Endothelial cell of umbilical vein (primary cell): ENCODE results near the gene FIZ1. TPM values are rescaled to one million over a fixed set of nuclear protein-coding genes. Genes with fewer than 3 reads are reported as not detected.

ENCODE experiments used
- BruUV-seq: library from RNA; stranded (reverse); fragments of 400-500 nt; replicated peaks from 2 replicates; lab custom pipeline; 2021; lab: Mats Ljungman, UMichigan
- CTCF ChIA-PET: fragments of 300-600, 350-600 bp; sonication (Branson Sonifier 250); formaldehyde crosslinking; loops from one replicate; lab custom pipeline; 2021; ENCODE audit warnings: antibody characterized with exemption, inconsistent platforms; lab: Charles Lee
- POLR2A ChIA-PET: fragments of 300-600, 350-600 bp; sonication (Branson Sonifier 250); formaldehyde crosslinking; loops from one replicate; lab custom pipeline; 2021; ENCODE audit warnings: antibody characterized with exemption, inconsistent platforms; lab: Charles Lee
- DNase-seq: peaks from one replicate; pipeline ENCODE4 v3.0.0-alpha.2; 2011; ENCODE audit warnings: low read depth, low spot score
- FAIRE-seq: peaks from 2 replicates; lab custom pipeline; 2011; peaks lifted over from hg19 to GRCh38; lab: Jason Lieb, UNC
- H2AFZ ChIP-seq: 2 replicates; pipeline ENCODE4 v1.6.0; 2012; ENCODE audit warnings: low read depth, low read length, control low read depth, inconsistent platforms
- H3K27ac ChIP-seq: 2 replicates; pipeline ENCODE4 v1.5.1; 2011; ENCODE audit warnings: low read depth, mild to moderate bottlenecking, control low read depth, low read length, moderate library complexity; ENCODE audit not compliant: insufficient read depth
- H3K27me3 ChIP-seq, 2 experiments: 2 replicates each; pipeline versions ENCODE4 v1.6.0 to v1.6.1; 2011; ENCODE audit warnings: low read length in 2 of 2, mixed read lengths in 1 of 2; ENCODE audit not compliant: control insufficient read depth in 2 of 2, insufficient read depth in 2 of 2
- H3K36me3 ChIP-seq, 2 experiments: 2 replicates in 1 of 2; 3 replicates in 1 of 2; pipeline ENCODE4 v1.5.1; 2011; ENCODE audit warnings: low read length in 2 of 2, mild to moderate bottlenecking in 1 of 2, moderate library complexity in 1 of 2; ENCODE audit not compliant: control insufficient read depth in 2 of 2, insufficient read depth in 2 of 2; ENCODE audit errors: extremely low read depth in 1 of 2
- H3K4me1 ChIP-seq: 3 replicates; pipeline ENCODE4 v1.5.1; 2011; ENCODE audit warnings: mild to moderate bottlenecking, low read length; ENCODE audit not compliant: control insufficient read depth, insufficient read depth; ENCODE audit errors: extremely low read depth
- H3K4me2 ChIP-seq: 2 replicates; pipeline ENCODE4 v1.6.1; 2011; ENCODE audit warnings: low read length, control low read depth, mixed read lengths; ENCODE audit not compliant: insufficient read depth
- H3K4me3 ChIP-seq, 3 experiments: fragments of 200-600 bp in 1 of 3; sonication (generic), shearing (Covaris generic) in 1 of 3; replicated peaks in 1 of 3; 2 replicates each; pipeline ENCODE4 v1.5.1; 2011 to 2016; ENCODE audit warnings: control low read depth in 3 of 3, low read length in 3 of 3, mild to moderate bottlenecking in 2 of 3, inconsistent platforms in 1 of 3, low read depth in 1 of 3, moderate library complexity in 1 of 3; ENCODE audit not compliant: insufficient read depth in 1 of 3
- H3K79me2 ChIP-seq: 2 replicates; pipeline ENCODE4 v1.6.0; 2012; ENCODE audit warnings: low read length, inconsistent platforms; ENCODE audit not compliant: control insufficient read depth, insufficient read depth
- H3K9ac ChIP-seq: replicated peaks from 2 replicates; pipeline ENCODE3; 2011; ENCODE audit warnings: low read length, control low read depth; ENCODE audit not compliant: insufficient read depth; ENCODE audit errors: extremely low read depth
- H3K9me1 ChIP-seq: replicated peaks from 3 replicates; pipeline ENCODE4 v1.6.0; 2011; ENCODE audit warnings: mild to moderate bottlenecking, low read length; ENCODE audit not compliant: control insufficient read depth, insufficient read depth; ENCODE audit errors: extremely low read depth
- H3K9me3 ChIP-seq: replicated peaks from 2 replicates; pipeline ENCODE4 v1.5.1; 2012; ENCODE audit warnings: low read length, inconsistent platforms; ENCODE audit not compliant: control insufficient read depth, insufficient read depth
- H4K20me1 ChIP-seq: replicated peaks from 2 replicates; pipeline ENCODE3; 2011; ENCODE audit warnings: mild to moderate bottlenecking, low read length; ENCODE audit not compliant: control insufficient read depth, insufficient read depth; ENCODE audit errors: extremely low read depth
- FOS ChIP-seq: IDR thresholded peaks from 2 replicates; pipeline ENCODE4 v1.6.1; 2011; ENCODE audit warnings: mild to moderate bottlenecking, low read length, moderate library complexity, borderline replicate concordance; ENCODE audit not compliant: insufficient read depth
- GATA2 ChIP-seq: IDR thresholded peaks from 2 replicates; pipeline ENCODE4 v1.7.0; 2011; ENCODE audit warnings: low read depth, mild to moderate bottlenecking, moderate library complexity, mixed read lengths, low read length; ENCODE audit not compliant: insufficient read length, insufficient read depth
- JUN ChIP-seq: IDR thresholded peaks from 2 replicates; pipeline ENCODE4 v1.6.1; 2011; ENCODE audit warnings: borderline replicate concordance, low read depth; ENCODE audit not compliant: insufficient read length, insufficient read depth
- MYC ChIP-seq: IDR thresholded peaks from one replicate; pipeline ENCODE4 v1.6.1; 2011; ENCODE audit warnings: mild to moderate bottlenecking, low read depth, low read length
- POLR2AphosphoS5 ChIP-seq: IDR thresholded peaks from 2 replicates; pipeline ENCODE4 v1.6.1; 2012; ENCODE audit warnings: low read depth, mild to moderate bottlenecking, control low read depth, low read length, moderate library complexity; ENCODE audit not compliant: insufficient read depth
- dilution Hi-C: fragments of 300-500 bp; cut with MboI; formaldehyde crosslinking; loops from one replicate; pipeline ENCODE4 v1.15.0; 2019; ENCODE audit warnings: low sequenced_read_pairs; ENCODE audit not compliant: extremely low pct_ligation_motif_present
- intact Hi-C: fragments of 100-400 bp; cut with micrococcal nuclease; formaldehyde crosslinking; loops from one replicate; pipeline ENCODE4 v1.10.0; 2022
- polyA plus RNA-seq, 4 experiments: library from polyadenylated mRNA; depleted of rRNA in 3 of 4; stranded (reverse) in 3 of 4; unstranded in 1 of 4; fragments of >200 nt; gene quantifications; 2 replicates each; pipeline versions ENCODE4 v1.2.1 to v1.2.3, GENCODE V29; 2011 to 2012; ENCODE audit warnings: missing spikeins in 1 of 4
- total RNA-seq: library from RNA; stranded (reverse); gene quantifications from 2 replicates; pipeline ENCODE4 v1.2.3, GENCODE V29; 2021
- TF ChIP-seq, protein P1 (sequence below): IDR thresholded peaks from 2 replicates; pipeline ENCODE4 v1.6.1; 2011; ENCODE audit not compliant: insufficient read depth, insufficient read length
- TF ChIP-seq, protein P2 (sequence below), 2 donors: IDR thresholded peaks; 1 replicate in 1 of 2; 2 replicates in 1 of 2; pipeline ENCODE4 v1.5.1; 2011; ENCODE audit warnings: low read length in 2 of 2, mild to moderate bottlenecking in 2 of 2, moderate library complexity in 2 of 2, control low read depth in 1 of 2, inconsistent platforms in 1 of 2, low read depth in 1 of 2; ENCODE audit not compliant: insufficient read depth in 1 of 2; ENCODE audit errors: extremely low read depth in 1 of 2

The FIZ1 gene
- total and polyA plus RNA-seq, 2 donors (not counting 3 experiments of a cell fraction or from before 2014, with no cell fraction given): 6.6 to 15.6 TPM

DNA sequence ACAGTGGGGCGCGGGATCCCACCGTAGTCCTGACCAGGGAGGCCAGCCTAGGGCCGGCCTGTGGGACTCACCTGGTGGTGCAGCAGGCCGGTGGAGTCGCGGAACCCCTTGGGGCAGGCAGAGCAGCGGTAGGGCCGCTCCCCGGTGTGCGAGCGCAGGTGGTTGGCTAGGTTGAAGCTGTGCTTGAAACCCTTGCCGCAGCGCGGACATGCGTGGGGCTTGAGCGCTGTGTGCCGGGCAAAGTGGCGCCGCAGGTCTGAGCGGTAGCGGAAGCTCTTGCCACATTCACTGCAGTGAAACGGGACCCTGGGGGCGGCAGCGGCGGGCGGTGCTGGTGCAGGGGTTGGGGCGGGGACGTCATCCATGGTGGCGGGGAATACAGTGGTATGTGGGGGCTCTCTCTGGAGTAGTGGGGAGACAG lies 1.8 kb downstream of the FIZ1 start:
- intact Hi-C loops: no loop called here
- dilution Hi-C loops: no loop called here
- Histone ChIP-seq H3K79me2 (peaks cover 2% of the 10 kb centered on the region), H3K9ac (no peak overlapping the region), H3K9me3 (no peaks in the 10 kb centered on the region), H3K27ac (no peak overlapping the region), H2AFZ (no peak overlapping the region), H3K4me1 (peaks cover 8% of the 10 kb centered on the region), H3K36me3 (peaks cover 3 to 14% of the 10 kb centered on the region in 2 experiments), H3K9me1 (no peaks in the 10 kb centered on the region), H3K4me2 (no peak overlapping the region), H4K20me1 (no peaks in the 10 kb centered on the region), H3K27me3 (no peaks in the 10 kb centered on the region), H3K4me3 (no peak overlapping the region)
- no peak for TF ChIP-seq MYC
- no peak for TF ChIP-seq POLR2AphosphoS5
- TF ChIP-seq GATA2: no peak
- TF ChIP-seq, protein P1, sequence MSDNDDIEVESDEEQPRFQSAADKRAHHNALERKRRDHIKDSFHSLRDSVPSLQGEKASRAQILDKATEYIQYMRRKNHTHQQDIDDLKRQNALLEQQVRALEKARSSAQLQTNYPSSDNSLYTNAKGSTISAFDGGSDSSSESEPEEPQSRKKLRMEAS: no peak
- TF ChIP-seq, protein P2, sequence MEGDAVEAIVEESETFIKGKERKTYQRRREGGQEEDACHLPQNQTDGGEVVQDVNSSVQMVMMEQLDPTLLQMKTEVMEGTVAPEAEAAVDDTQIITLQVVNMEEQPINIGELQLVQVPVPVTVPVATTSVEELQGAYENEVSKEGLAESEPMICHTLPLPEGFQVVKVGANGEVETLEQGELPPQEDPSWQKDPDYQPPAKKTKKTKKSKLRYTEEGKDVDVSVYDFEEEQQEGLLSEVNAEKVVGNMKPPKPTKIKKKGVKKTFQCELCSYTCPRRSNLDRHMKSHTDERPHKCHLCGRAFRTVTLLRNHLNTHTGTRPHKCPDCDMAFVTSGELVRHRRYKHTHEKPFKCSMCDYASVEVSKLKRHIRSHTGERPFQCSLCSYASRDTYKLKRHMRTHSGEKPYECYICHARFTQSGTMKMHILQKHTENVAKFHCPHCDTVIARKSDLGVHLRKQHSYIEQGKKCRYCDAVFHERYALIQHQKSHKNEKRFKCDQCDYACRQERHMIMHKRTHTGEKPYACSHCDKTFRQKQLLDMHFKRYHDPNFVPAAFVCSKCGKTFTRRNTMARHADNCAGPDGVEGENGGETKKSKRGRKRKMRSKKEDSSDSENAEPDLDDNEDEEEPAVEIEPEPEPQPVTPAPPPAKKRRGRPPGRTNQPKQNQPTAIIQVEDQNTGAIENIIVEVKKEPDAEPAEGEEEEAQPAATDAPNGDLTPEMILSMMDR (IDR thresholded peaks at IDR 0.05; ENCODE audit: extremely low read depth in 1 of 2, insufficient read depth in 1 of 2, low read depth in 1 of 2, low read length in 2 of 2): no peak
- TF ChIP-seq FOS: no peak
- no peak for TF ChIP-seq JUN
- BruUV-seq: no TSS peak
- FAIRE-seq: no peak
- POLR2A ChIA-PET: interaction anchor here (0.6 kb wide), 1 partner anchor 340 kb away, joined by 7 read pairs; no protein-coding TSS in a partner anchor
- CTCF ChIA-PET: no interaction called here
- no peak for DNase-seq
